NCI-H128 (cell line): ENCODE data around the gene TPMT.
A peak's percentile ranks its signal among the peaks of the same experiment; 100 is the strongest.
"Not testable (repeated sequence)": the region's sequence is repeated elsewhere in the genome, so short reads cannot be mapped to it uniquely, and the experiment has no call there.

Source experiments
- DNase-seq: peaks from one replicate; lab custom pipeline; 2025; ENCODE audit not compliant: unreplicated experiment; lab: John Stamatoyannopoulos, UW

The TPMT gene

DNA sequence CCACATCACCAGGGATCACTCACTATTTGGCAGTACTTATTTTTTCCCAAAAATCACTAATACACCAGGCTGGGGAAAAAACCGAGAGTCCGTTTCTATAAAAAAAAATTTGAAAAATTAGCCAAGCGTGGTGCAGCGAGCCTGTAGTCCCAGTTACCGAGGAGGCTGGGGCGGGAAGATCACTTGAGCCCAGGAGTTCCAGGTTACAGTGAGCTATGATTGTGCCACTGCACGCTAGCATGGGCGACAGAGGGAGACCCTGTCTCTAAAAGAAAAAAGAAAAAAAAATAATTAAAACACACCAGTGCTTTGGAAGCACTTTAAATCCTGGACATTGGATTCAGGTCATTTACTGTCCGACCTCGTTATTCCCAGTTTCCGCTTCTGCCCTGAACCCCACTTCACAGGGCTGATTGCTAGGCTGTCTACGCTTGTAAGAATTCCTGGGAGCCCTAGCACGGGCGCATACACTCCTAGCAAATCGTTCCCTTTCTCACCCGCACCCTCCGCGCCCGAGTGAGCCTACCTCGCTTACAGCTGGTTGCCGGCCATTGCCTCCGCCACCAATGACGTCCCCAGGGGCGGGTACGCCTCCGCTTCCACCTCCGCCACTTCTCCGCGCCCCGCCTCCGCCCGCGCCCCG is at the start of gene TPMT:
Gene TPMT (minus strand): TSS at position 571 of the 643 bp plus-strand sequence. CDS start 5,950 bp downstream, outside the sequence.
- peak; percentile 96 for DNase-seq

GRCh38 chr6:18203786-18204185 is 48.9 kb upstream of the TPMT start:
- no peak for DNase-seq

GRCh38 chr6:18192026-18192425 is 37.1 kb upstream of the TPMT start:
- no peak for DNase-seq

- no peak for DNase-seq
Measured at GRCh38 chr6:18189196-18189595, 34.3 kb upstream of the TPMT start.

GRCh38 chr6:18187701-18188100 is 32.8 kb upstream of the TPMT start:
- no peak for DNase-seq

DNA sequence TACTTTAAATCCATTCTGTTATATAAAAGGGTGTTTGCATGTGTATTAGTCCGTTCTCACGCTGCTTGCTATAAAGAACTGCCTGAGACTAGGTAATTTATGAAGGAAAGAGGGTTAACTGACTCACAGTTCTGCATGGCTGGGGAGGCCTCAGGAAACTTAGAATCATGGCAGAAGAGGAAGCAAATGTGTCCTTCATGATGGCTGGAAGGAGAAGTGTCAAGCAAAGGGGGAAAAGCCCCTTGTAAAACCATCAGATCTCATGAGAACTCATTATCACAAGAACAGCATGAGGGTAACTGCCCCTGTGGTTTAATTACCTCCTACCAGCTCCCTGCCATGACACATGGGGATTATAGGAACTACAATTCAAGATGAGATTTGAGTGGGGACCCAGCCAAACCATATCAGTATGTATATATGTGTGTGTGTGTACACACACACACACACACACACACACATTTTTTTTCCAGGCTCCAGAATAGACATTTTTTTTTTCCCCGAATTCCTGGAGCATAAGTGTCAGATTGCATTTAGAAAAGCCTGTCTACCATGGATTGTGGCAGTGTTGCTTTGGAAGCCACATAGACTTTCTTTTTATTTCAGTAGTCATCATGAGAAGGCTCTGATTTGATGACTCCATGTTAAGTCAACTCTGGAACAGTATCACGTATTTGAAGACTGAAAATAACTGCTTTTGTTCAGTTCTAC is 31.8 kb upstream of the TPMT start:
- DNase-seq: no peak

GRCh38 chr6:18186033-18186432 is 31.2 kb upstream of the TPMT start:
- DNase-seq: no peak

- no peak for DNase-seq
Measured at GRCh38 chr6:18185624-18186023, 30.7 kb upstream of the TPMT start.

DNA sequence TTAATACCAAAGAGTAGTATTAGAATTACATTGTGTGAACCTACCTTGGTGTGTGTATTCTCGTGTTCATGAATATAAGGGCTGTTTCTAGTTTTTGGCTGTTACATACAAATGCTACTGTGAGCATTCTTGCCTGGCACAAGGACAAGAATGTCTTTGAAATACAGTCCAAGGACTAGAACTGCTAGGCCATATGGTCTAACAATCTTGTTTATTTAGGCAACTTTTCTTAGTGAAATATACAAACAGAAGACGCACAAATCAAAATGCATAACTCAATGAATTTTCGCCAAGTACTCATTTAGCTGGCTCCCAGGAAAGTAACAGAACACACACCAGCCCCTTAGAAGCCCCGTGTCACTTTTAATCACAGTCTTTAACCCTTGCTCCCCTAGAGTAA is 28.9 kb upstream of the TPMT start:
- DNase-seq: no peak

DNA sequence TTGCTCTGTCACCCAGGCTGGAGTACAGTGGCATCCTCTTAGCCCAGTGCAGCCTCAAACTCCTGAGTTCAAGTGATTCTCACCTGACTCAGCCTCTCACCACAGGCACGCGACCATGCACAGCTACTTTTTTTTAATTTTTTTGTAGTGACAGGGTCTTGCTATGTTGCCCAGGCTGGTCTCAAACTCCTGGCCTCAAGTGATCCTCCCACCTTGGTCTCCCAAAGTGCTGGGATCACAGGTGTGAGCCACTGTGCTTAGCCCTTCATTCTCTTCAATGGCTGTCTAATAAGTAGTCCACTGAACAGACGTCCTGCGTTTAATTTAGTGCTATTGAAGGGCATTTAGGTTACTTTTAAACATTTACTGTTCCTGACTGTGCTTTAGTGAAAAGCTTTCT is 27.7 kb upstream of the TPMT start:
- no peak for DNase-seq

GRCh38 chr6:18179770-18180356 is 25.0 kb upstream of the TPMT start:
- DNase-seq: no peak

DNA sequence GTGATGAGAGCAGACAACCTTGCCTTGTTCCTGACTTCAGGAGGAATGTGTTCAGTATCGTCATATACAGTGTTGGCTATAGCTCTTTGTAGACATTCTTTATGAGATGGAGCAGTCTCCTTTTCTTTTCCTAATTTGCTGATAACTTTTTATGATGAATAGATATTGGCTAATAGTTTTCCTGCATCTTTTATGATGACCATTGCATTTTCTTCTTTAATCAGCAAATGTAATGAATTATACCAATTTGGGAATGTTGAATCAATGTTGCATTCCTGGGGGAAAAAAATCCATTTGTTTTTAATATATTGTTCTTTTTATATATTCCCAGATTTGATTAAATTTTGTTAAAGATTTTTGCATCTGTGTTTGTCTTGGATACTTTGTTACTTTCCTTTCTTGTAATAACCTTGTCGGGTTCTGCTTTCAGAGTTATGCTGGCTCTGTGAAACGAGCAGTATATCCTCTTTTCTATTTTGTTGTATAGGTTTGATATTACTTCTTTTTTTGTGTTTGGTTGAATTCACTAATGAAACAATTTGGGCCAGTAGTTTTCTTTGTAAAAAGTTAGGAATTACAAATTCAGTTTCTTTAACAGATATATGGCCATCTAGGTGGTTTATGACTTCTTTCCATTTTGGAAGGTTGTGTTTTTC is 24.2 kb upstream of the TPMT start:
- no peak for DNase-seq

- DNase-seq: no peak
Measured at GRCh38 chr6:18177286-18177965, 22.5 kb upstream of the TPMT start.

DNA sequence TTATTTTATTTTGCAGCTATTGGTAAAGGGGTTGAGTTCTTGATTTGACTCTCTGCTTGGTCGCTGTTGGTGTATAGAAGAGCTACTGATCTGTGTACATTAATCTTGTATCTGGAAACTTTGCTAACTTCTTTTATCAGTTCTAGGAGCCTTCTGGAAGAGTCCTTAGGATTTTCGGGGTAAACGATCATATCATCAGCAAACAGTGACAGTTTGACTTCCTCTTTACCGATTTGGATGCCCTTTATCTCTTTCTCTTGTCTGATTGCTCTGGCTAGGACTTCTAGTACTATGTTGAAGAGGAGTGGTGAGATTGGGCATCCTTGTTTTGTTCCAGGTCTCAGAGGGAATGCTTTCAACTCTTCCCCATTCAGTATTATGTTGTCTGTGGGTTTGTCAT is 21.3 kb upstream of the TPMT start:
- not testable (repeated sequence) for DNase-seq

DNA sequence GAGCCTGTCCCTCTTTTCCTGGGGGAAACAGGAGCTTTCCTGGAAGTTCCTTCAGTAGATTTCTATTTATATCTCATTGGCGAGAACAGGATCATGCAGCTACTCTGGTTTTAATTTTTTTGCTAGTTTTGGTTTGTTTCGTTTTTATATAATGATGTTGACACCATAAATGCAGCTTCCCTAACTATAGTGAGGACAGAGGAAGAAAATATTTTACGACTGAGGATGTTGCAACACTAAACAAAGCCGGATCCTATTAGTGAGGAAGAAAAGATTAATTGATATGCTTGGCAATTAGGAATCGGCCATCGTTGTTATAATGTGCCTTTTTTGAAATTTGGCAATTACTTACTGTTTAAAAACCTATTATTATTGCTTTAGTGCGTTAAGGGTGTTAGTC is 17.0 kb upstream of the TPMT start:
- DNase-seq: no peak

DNA sequence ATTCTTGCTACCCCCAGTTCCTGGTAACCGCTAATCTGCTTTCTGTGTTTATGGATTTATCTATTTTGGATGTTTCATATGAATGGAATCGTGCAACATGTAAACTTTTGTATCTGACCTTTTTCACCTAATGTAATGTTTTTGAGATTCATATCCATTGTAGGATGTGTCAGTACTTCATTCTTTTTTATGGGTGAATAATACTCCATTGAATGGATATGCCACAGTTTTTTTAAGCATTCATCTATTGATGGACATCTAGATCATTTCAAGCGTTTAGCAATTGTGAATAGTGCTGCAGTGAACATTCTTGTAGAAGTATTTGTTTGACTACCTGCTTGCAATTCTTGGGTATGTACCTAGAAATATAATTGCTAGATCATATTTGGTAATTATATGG is 13.4 kb upstream of the TPMT start:
- no peak for DNase-seq

- no peak for DNase-seq
Measured at GRCh38 chr6:18166312-18167036, 11.6 kb upstream of the TPMT start.

DNA sequence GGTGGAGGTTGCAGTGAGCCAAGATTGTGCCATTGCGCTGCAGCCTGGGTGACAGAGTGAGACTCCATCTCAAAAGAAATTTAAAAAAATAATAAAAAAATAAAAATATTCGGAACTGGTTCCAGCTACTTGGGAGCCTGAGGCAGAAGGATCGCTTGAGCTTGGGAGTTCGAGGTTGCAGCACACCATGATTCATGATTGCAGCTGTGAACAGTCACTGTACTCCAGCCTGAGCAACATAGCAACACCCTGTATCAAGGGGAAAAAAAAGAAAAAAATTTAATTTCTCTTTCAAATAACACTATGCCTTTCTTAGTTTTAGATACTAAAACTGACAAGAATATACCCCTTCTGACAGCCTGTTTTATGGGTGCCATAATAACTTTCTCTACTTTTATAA is 10.9 kb upstream of the TPMT start:
- DNase-seq: no peak

DNA sequence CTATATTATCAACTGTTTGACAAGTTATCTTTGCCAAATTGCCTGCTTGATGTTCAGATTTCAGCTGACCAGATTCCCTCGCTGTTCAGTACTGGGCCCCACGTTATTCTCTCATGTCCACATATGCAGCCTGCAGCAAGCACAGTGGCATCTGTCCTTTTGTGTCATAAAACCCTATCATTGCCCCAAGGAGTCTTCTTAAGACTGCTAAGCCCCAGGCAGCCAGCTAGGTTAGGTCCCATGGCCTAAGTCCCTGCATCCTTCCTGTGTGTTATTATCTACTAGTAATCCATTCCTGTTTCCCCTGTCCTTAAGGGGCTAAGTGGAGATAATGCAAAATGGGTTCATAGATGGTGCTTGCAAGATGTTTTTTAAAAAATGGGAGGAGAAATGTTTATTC is 7.5 kb upstream of the TPMT start:
- DNase-seq: no peak

GRCh38 chr6:18161431-18161830 is 6.6 kb upstream of the TPMT start:
- DNase-seq: no peak

DNA sequence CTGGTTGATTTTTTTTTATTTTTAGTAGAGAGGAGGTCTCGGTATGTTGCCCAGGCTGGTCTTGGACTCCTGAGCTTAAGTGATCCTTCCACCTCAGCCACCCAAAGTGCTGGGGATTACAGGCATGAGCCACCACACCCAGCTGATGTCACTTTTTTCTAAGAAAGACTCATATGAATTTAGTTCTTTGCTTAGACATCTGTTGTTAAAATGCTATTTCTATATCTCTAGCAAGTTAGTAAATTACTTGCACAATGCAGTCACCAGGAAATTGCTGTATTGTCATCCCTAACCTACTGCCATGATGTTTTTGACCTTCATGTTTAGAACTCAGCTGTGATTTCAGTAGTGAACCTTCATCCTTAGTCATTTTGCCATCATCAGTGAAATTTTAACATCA is 6.0 kb upstream of the TPMT start:
- no peak for DNase-seq
